OCI-LY7 (cell line): Measurements from ENCODE around the gene HEG1. TPM values are rescaled to one million over a fixed set of nuclear protein-coding genes. Genes with fewer than 3 reads are reported as not detected.
"Not testable (repeated sequence)": the region's sequence is repeated elsewhere in the genome, so short reads cannot be mapped to it uniquely, and the experiment has no call there.

Experiments used
- BruUV-seq: library from RNA; stranded (reverse); fragments of 400-500 nt; replicated peaks from 2 replicates; lab custom pipeline; 2021; lab: Mats Ljungman, UMichigan
- CTCF ChIA-PET: fragments of 300-600 bp; sonication (Branson Sonifier 250); formaldehyde crosslinking; loops from one replicate; lab custom pipeline; 2022; ENCODE audit warnings: antibody characterized with exemption; ENCODE audit not compliant: unreplicated experiment; lab: Charles Lee
- POLR2A ChIA-PET: fragments of 300-600 bp; sonication (Branson Sonifier 250); formaldehyde crosslinking; loops from one replicate; lab custom pipeline; 2022; ENCODE audit warnings: antibody characterized with exemption; lab: Charles Lee
- DNase-seq: peaks from one replicate; pipeline ENCODE4 v3.0.0-alpha.2; 2015; ENCODE audit warnings: low spot score
- H2AFZ ChIP-seq: fragments of 200-600 bp; sonication (generic), shearing (Covaris generic); 2 replicates; pipeline ENCODE4 v1.6.1; 2014; ENCODE audit warnings: mild to moderate bottlenecking, antibody characterized with exemption, low read length, moderate library complexity
- H3K27ac ChIP-seq: fragments of 200-600 bp; sonication (generic); 2 replicates; pipeline ENCODE4 v1.5.1; 2014; ENCODE audit warnings: mixed run types, low read depth, mild to moderate bottlenecking, moderate library complexity, low read length, inconsistent platforms; ENCODE audit not compliant: poor library complexity, severe bottlenecking
- H3K36me3 ChIP-seq: fragments of 200-600 bp; sonication (generic); 2 replicates; pipeline ENCODE4 v1.6.1; 2014; ENCODE audit warnings: mild to moderate bottlenecking, antibody characterized with exemption, low read length, moderate library complexity, mixed read lengths; ENCODE audit not compliant: insufficient read depth
- H3K4me1 ChIP-seq: fragments of 200-600 bp; sonication (generic); 2 replicates; pipeline ENCODE4 v1.5.1; 2014; ENCODE audit warnings: mild to moderate bottlenecking, low read length; ENCODE audit not compliant: insufficient read depth, poor library complexity, severe bottlenecking
- H3K4me2 ChIP-seq: fragments of 200-600 bp; sonication (generic); 2 replicates; pipeline ENCODE4 v1.6.1; 2014; ENCODE audit warnings: mild to moderate bottlenecking, low read length
- H3K4me3 ChIP-seq: fragments of 200-600 bp; sonication (generic); 2 replicates; pipeline ENCODE4 v1.5.1; 2014; ENCODE audit warnings: mild to moderate bottlenecking, low read depth, low read length; ENCODE audit not compliant: poor library complexity, severe bottlenecking
- H3K79me2 ChIP-seq: fragments of 200-600 bp; sonication (generic); 2 replicates; pipeline ENCODE4 v1.6.1; 2016; ENCODE audit warnings: low read depth, mild to moderate bottlenecking, low read length, moderate library complexity, mixed read lengths; ENCODE audit not compliant: insufficient read depth
- H3K9me2 ChIP-seq: fragments of 200-600 bp; sonication (generic); 2 replicates; pipeline ENCODE4 v1.6.1; 2016; ENCODE audit warnings: mild to moderate bottlenecking, low read length, mixed read lengths; ENCODE audit not compliant: insufficient read depth
- H3K9me3 ChIP-seq: fragments of 200-600 bp; sonication (generic); 2 replicates; pipeline ENCODE4 v1.6.1; 2014; ENCODE audit warnings: mild to moderate bottlenecking, mixed run types, low read length, mixed read lengths
- H4K20me1 ChIP-seq: fragments of 200-600 bp; sonication (generic); 2 replicates; pipeline ENCODE4 v1.6.1; 2014; ENCODE audit warnings: mild to moderate bottlenecking, antibody characterized with exemption, low read length, moderate library complexity, mixed read lengths; ENCODE audit not compliant: insufficient read depth
- EZH2phosphoT487 ChIP-seq: fragments of 200-600 bp; sonication (generic); IDR thresholded peaks from 2 replicates; pipeline ENCODE4 v1.6.1; 2018; ENCODE audit warnings: low read depth, borderline replicate concordance, mild to moderate bottlenecking, mixed run types, antibody characterized with exemption, low read length, moderate library complexity, mixed read lengths
- intact Hi-C: fragments of 100-400 bp; cut with micrococcal nuclease; formaldehyde crosslinking; loops from one replicate; pipeline ENCODE4 v1.10.0; 2022; ENCODE audit not compliant: unreplicated experiment
- total RNA-seq, 2 experiments: library from RNA; depleted of rRNA in 1 of 2; stranded (reverse); fragments of >200 nt in 1 of 2; shearing (Covaris generic) in 1 of 2; gene quantifications; 2 replicates each; pipeline ENCODE4 v1.2.3, GENCODE V29; 2014 to 2022
- TF ChIP-seq, protein P1 (sequence below): fragments of 200-600 bp; sonication (generic); conservative IDR thresholded peaks from 2 replicates; pipeline ENCODE4 v1.5.1; 2014; ENCODE audit warnings: mild to moderate bottlenecking, antibody characterized with exemption, low read length, moderate library complexity, mixed read lengths

Gene HEG1
- total RNA-seq, 2 experiments from 2014 or later, result 2.4 to 6.0 TPM

GRCh38 chr3:125085166-125085565, 29.4 kb upstream of the HEG1 start:
- Histone ChIP-seq H3K4me1 (no peaks in the 10 kb centered on the region), H3K36me3 (no peaks in the 10 kb centered on the region), H3K4me2 (no peak overlapping the region), H3K9me3 (no peaks in the 10 kb centered on the region), H3K9me2 (no peaks in the 10 kb centered on the region), H4K20me1 (no peaks in the 10 kb centered on the region), H3K79me2 (no peaks in the 10 kb centered on the region), H3K4me3 (no peak overlapping the region), H2AFZ (no peak overlapping the region), H3K27ac (no peak overlapping the region)
- intact Hi-C loops, result no loop called here
- CTCF ChIA-PET, result no interaction called here
- no TSS peak for BruUV-seq
- POLR2A ChIA-PET, result no interaction called here
- no peak for TF ChIP-seq EZH2phosphoT487
- no peak for DNase-seq

DNA sequence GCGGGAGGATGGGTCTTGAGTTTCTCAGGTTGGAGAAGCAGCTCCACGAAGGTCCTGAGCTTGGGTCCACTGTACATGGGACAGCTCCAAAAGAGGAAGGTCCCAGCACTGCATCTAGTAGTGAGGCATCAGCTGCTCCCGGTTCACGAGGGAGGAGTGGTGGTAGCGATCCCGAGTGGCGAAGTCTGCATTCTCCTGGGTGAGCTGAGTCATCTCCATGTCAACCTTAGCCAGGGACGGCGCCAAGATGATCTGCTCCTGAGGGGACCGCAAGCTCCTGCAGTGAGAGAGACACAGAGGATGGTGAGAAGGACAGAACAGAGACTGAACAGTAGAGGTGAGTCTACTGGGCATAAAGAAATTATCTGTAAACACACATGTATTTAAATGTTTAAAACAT, 28.0 kb upstream of the HEG1 start:
- H3K4me2 ChIP-seq, result no peak overlapping the region
- H3K36me3 ChIP-seq, result no peaks in the 10 kb centered on the region
- BruUV-seq, result no TSS peak
- H3K27ac ChIP-seq, result no peak overlapping the region
- DNase-seq, result no peak
- no peaks in the 10 kb centered on the region for H3K9me2 ChIP-seq
- H3K79me2 ChIP-seq, result no peaks in the 10 kb centered on the region
- ChIA-PET POLR2A (interaction anchor here (0.7 kb wide), 3 partner anchors 10 to 317 kb away, joined by 3 to 4 read pairs (median 3); no protein-coding TSS in a partner anchor), CTCF (interaction anchor here (0.6 kb wide), 1 partner anchor 50 kb away, joined by 5 read pairs; no protein-coding TSS in a partner anchor)
- no peaks in the 10 kb centered on the region for H3K4me1 ChIP-seq
- H4K20me1 ChIP-seq, result no peaks in the 10 kb centered on the region
- no peak for TF ChIP-seq EZH2phosphoT487
- TF ChIP-seq, protein P1, sequence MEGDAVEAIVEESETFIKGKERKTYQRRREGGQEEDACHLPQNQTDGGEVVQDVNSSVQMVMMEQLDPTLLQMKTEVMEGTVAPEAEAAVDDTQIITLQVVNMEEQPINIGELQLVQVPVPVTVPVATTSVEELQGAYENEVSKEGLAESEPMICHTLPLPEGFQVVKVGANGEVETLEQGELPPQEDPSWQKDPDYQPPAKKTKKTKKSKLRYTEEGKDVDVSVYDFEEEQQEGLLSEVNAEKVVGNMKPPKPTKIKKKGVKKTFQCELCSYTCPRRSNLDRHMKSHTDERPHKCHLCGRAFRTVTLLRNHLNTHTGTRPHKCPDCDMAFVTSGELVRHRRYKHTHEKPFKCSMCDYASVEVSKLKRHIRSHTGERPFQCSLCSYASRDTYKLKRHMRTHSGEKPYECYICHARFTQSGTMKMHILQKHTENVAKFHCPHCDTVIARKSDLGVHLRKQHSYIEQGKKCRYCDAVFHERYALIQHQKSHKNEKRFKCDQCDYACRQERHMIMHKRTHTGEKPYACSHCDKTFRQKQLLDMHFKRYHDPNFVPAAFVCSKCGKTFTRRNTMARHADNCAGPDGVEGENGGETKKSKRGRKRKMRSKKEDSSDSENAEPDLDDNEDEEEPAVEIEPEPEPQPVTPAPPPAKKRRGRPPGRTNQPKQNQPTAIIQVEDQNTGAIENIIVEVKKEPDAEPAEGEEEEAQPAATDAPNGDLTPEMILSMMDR, result no peak
- no peak overlapping the region for H2AFZ ChIP-seq
- H3K4me3 ChIP-seq, result no peak overlapping the region
- intact Hi-C loops, result no loop called here
- no peaks in the 10 kb centered on the region for H3K9me3 ChIP-seq

DNA sequence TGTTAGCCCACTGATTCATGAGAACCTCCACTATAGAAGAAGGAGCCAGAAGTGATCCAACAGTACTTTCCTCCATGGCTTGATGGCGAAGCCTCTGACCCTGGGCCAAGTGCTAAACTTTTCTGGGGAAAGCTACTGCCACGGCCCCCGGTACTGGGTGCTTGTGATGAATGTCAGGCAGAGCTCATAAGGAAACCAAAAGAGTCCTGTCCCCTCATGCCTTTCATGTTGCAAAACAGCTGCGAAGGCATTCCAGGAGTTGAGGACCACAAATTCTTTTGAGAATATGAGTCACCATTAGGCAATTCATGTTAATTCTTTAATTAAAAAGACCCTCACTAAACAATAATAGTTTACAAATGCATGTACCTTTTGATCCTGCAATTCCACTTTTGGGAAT, 26.5 kb upstream of the HEG1 start:
- H2AFZ ChIP-seq, BruUV-seq, H3K36me3 ChIP-seq, H3K9me2 ChIP-seq, POLR2A ChIA-PET, CTCF ChIA-PET, H3K4me3 ChIP-seq, H3K79me2 ChIP-seq, intact Hi-C loops, H3K27ac ChIP-seq, H3K4me2 ChIP-seq, DNase-seq, H3K9me3 ChIP-seq, H4K20me1 ChIP-seq: not testable (repeated sequence)
- peaks cover 10% of the 10 kb centered on the region for H3K4me1 ChIP-seq

- Histone ChIP-seq H3K4me1 (peaks cover 10% of the 10 kb centered on the region), H3K4me2 (no peak overlapping the region), H3K9me3 (no peaks in the 10 kb centered on the region), H4K20me1 (no peaks in the 10 kb centered on the region), H3K4me3 (no peak overlapping the region), H3K36me3 (no peaks in the 10 kb centered on the region), H3K79me2 (no peaks in the 10 kb centered on the region), H3K9me2 (no peaks in the 10 kb centered on the region), H2AFZ (no peak overlapping the region), H3K27ac (no peak overlapping the region)
- intact Hi-C loops, result no loop called here
- CTCF ChIA-PET, result no interaction called here
- DNase-seq, result no peak
- no peak for TF ChIP-seq EZH2phosphoT487
- TF ChIP-seq, protein P1, result no peak
- POLR2A ChIA-PET, result no interaction called here
- no TSS peak for BruUV-seq
These were observed 24.3 kb upstream of the HEG1 start for GRCh38 chr3:125080077-125080476.
